ENCODE measurements around the gene DIAPH1.
"Not testable (repeated sequence)": the region's sequence is repeated elsewhere in the genome, so short reads cannot be mapped to it uniquely, and the experiment has no call there.

Gene DIAPH1

DNA sequence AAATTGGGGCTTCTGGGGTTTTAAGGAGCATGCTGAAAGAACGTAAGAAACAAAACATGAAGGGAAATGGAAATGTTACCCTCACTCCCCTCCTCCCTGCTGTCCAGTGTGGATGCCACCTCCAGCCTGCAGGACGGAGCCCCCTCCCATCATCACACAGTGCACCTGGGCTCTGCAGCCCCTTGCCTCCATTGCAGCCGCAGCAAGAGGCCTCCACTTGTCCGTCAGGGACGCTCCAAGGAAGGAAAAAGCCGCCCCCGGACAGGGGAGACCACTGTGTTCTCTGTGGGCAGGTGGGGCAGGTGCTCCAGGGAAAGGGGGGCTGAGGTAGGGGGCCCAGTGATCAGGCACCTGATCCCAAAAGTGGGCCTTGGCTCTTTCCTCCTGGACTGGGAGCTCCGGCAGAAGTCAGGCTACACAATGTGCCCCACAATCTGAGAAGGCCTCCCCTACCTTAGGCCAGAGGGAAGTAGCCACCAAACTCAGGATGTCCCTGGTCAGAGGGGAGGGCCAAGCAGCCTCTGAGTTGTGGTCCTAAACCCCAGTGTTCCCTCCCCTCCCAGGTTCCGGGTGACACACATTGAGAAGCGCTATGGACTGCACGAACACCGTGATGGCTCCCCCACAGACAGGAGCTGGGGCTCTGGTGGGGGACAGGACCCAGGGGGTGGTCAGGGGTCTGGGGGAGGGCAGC lies 20.7 kb upstream of the DIAPH1 start:
- DNase-seq: no peak

DNA sequence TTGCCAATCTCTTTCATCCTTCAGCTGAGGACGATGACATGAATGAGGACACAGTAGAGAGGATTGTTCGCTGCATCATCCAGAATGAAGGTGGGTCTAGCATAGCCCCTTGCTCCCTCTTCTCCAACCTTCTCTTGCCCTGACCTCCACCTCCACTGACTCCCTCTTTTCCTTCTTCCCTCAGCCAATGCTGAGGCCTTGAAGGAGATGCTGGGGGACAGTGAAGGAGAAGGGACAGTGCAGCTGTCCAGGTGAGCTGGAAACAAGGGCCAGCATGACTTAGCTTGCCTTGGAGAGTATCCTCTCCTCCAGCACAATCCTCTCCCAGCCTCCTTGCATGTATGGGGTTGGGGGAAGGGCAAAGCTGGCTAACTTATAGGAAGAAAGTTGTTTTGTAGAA lies 20.0 kb upstream of the DIAPH1 start:
- no peak for DNase-seq

- DNase-seq: peak; percentile 62
Observed at GRCh38 chr5:141637767-141638419, 19.1 kb upstream of the DIAPH1 start.

DNA sequence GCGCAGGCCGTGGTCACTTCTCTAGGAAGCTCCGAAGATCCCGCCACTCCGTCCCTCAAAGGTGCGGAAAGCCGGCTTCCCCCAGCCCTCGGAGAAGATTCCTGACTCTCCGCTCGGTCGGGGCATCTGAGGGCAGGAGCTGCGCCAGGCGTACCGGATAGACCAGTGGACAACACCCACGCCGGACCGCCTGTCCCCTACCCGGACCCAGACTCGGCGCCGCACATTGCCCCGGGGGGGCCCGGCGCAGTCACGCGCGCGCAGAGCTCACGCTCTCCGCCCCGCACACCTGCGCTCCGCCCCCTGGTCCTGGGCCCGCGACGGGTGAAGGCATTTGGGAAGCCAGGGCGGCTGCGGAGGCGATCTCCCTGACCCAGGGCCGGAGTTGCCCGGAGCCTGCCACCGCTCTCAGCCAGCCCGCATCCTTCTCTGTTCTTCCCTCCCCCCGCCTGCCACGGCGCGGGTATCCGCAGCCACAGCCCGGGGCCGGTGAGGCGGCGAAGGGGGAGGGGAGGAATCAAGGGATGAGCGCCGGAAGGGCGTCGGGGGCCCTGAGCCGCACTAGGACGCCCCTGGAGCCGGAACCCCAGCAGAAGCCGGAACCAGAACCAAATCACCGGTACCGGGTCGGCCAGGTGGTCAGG lies 18.4 kb upstream of the DIAPH1 start:
- DNase-seq: peak; percentile 61

DNA sequence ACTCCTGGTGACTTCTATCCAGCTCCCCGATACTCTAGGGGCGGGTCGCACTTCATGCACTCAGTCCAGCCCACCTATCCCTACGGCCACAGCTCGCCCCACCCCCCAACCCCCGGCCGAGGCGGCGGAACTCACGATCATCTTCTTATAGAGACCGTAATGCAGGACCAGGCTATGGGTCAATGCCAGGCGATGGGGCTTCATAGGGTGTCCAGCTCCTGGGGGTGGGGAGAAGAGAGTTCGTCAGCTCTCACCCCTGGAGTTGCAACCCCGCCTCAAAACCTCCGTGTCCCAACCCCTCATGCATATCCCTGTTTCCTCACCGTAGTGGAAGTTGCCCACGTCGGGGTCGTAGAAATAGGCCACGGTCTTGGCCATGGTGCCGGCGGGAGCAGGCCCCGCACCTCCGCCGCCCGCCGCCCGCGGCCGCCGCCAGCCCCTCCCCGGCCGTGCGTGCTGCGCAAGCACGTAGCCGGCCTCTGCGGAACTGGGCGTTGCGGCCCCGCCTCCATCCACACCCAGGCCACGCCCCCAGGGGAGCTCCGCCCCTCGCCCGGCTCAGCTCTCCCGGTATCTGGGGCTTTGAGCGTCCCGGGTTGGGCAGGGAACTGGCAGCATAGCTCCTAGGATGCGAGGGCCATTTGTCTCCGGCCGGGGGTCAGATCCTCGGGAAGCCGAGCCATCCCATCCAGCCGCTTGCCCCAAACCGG lies 17.8 kb upstream of the DIAPH1 start, which contains the start of the genes HDAC3 and RELL2:
TSS of gene HDAC3 (minus strand) at position 437 of the 710 bp plus-strand sequence. CDS start at position 378, 59 bp downstream.
TSS of gene RELL2 (plus strand) at position 585 of the 710 bp plus-strand sequence. CDS start 1,229 bp downstream, outside the sequence.
- peak; percentile 96 for DNase-seq

GRCh38 chr5:141636106-141636412 lies 17.3 kb upstream of the DIAPH1 start:
- no peak for DNase-seq

- DNase-seq: no peak
Observed at GRCh38 chr5:141635646-141636045, 16.8 kb upstream of the DIAPH1 start.

DNA sequence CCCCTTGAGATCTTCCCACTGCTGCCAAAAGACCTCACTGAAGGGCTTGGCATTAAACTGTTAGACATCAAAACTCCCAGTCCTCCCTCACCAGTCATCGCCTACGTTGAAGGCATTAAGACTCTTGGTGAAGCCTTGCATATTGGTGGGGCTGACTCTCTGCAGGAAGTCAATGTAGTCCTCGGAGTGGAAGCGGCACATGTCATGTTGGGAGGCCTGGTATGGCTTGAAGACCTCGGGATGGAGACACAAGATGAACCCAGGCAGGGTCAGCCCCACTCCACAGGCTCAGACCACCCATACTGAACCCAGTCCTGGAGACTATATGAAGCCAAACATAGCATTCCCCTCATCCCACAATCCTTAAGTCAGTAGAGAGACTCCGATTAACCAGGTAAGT lies 15.9 kb upstream of the DIAPH1 start:
- no peak for DNase-seq

DNA sequence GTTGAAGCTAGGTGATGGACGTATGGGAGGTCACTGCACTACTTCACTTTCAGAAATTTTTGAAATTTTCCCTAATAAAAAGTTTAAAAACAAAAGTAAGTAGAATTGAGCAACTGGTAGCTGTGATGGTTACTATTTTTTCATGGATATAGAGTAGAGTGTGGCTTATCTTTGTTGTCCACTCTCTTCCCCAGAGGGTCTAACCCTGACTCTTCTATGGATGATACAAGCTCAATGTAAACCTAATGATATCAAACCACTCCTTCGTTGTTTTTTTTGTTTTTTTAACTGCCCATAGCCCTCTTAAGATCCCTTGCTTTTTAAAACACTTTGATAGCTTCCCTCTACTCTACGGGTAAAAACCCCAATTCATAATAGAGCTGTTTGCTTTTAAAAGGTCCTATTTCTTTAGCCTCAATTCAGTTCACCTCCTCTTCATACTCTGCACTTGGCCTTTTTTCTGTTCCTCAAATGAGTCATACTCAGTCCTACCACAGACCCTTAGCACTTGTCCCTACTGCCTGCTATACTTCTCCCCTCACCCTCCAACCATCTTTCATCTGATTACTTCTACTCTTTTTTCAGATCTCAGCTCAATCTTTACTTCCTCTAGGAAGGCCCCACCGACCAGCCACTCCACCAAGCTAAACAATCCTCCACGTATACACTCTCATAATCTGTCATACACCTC lies 15.2 kb upstream of the DIAPH1 start:
- no peak for DNase-seq

DNA sequence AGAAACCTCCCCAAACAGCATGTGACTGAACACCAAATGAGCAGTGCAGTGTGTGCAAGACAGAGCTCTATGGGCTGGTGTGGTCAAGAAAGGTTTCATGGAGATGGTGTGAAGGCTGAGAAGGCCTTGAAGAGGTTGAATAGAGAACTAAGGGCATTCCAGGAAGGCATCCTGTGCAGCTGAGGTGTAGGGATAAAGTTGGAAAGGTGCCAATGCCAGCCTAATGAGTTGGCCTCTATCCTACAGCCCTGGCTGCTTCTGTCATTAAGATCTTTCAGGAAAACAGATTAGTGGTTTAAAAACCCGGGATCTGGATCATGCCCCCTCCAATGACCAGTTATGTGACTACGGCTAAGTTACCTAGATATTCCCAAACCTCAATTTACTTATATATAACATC lies 13.8 kb upstream of the DIAPH1 start:
- DNase-seq: no peak

- no peak for DNase-seq
Observed at GRCh38 chr5:141630570-141631140, 11.9 kb upstream of the DIAPH1 start.

- no peak for DNase-seq
Observed at GRCh38 chr5:141628175-141628788, 9.5 kb upstream of the DIAPH1 start.

DNA sequence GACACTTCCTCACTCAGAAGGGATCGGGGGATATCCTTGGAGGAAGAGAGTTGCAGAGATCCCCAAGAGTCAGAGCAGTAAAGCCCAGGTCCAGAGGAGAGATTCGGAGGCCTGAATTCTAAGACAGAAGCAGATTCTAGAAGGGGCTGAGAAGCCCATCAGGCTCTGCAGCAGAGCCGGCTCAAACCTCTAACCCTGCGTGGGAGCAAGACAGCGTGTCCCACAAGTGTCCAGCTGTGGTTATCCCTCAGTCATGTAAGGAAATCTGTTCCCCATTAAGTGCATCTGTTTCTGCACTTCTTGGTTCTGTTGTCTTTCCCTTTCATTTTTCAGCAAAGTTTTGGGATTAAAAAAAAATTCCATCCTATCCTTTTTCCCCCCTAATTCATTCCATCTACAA lies 4.8 kb upstream of the DIAPH1 start:
- no peak for DNase-seq

GRCh38 chr5:141623186-141623585 lies 4.4 kb upstream of the DIAPH1 start:
- no peak for DNase-seq

GRCh38 chr5:141618030-141618803 lies 583 bp downstream of the DIAPH1 start:
- DNase-seq: peak; percentile 57

DNA sequence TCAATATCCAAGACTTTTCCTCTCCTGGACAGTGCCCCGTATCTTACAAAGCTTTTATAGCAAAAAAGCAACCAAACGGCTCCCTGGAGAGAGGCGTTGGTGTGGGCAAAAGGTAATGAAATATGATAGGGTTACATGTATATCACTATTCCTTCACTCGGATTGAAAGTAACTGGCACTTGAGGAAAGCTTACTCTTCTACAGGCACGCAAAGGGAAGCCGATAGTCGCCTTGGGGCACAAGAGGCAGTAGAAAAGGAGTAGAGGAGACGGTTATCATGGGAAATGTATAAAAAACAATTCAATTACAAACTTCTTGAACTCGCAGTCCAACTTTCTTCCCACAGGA lies 1.1 kb downstream of the DIAPH1 start:
- no peak for DNase-seq

GRCh38 chr5:141617128-141617527 lies 1.7 kb downstream of the DIAPH1 start:
- DNase-seq: no peak

DNA sequence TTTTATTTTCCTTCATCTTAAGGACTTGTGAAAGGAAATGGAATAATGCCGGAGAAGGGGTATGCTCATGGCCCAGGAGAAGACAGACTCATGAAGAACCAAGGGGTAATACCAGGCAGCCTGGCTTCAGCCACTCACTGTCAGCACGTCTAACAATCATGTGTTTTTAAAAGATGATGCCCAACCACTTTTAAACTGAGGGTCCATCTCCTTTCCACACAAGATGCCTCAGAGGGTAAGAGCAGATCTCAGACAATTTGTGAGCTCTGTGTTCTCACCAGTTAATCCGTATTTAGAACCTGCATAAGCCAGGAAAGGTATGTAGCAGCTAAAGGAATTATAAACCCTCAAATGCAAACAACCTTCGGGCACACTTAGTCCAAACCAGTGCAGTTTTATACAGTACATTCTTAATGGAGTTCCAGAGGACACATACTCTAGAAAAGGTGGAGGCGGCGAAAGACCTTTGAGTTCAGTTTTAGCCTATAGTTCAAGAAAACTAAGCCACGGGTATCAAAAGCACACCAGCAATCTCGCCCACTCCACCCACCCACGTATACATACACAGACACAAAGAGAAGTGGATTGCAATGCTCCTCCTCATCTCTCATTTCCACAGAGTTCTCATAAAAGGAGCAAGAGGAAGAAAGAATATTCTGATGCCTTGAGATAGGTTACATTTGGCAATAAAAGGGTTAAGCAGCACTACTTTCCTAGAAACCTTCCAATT lies 2.6 kb downstream of the DIAPH1 start:
- peak; percentile 48 for DNase-seq

- no peak for DNase-seq
Observed at GRCh38 chr5:141613344-141613743, 5.5 kb downstream of the DIAPH1 start.

DNA sequence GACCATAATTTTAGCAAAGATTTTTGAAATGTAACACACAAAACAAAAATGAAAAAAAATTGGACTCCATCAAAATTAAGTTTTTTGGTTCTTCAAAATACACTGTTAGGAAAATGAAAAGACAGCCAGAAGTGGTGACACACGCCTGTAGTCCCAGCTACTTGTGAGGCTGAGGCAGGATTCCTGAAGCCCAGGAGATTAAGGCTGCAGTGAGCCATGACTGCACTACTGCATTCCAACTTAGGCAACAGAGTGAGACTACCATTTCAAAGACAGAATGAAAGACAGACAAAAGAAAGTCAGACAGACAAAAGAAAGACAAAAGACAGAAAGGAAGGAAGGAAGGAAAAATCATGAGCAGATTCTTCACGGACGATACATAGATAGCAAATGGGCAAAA lies 7.5 kb downstream of the DIAPH1 start:
- no peak for DNase-seq

DNA sequence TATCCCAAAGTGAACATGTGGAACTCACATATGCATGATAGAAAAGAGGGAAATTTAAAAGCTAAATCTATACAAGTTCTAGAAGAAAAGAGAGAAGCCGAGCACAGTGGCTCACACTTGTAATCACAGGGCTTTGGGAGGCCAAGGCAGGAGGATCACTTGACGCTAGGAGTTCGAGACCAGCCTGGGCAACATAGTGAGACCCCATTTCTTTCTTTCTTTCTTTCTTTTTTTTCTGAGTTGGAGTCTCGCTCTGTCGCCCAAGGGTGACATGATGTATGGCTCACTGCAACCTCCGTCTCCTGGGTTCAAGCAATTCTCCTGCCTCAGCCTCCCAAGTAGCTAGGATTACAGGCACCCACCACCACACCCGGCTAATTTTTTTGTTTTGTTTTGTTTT lies 8.9 kb downstream of the DIAPH1 start:
- DNase-seq: not testable (repeated sequence)
